Activated T-cell treated with anti-CD3 and anti-CD28 coated beads, Interleukin-2, amount 50 U/mL, for 24 hours (primary cell): ENCODE measurements around the gene ASTN2.

Source experiments
- DNase-seq: peaks from one replicate; pipeline ENCODE4 v3.0.0-alpha.2; 2020
- H3K27ac Mint-ChIP-seq: 2 replicates; pipeline ENCODE4 v1.8.0; 2020; ENCODE audit warnings: mild to moderate bottlenecking, mixed read lengths
- H3K27me3 Mint-ChIP-seq: 2 replicates; pipeline ENCODE4 v1.8.0; 2020; ENCODE audit warnings: mixed read lengths
- H3K36me3 Mint-ChIP-seq: 2 replicates; pipeline ENCODE4 v1.8.0; 2020; ENCODE audit warnings: low read depth, mixed read lengths
- H3K4me1 Mint-ChIP-seq: 2 replicates; pipeline ENCODE4 v1.8.0; 2020; ENCODE audit warnings: low read depth, mixed read lengths
- H3K4me3 Mint-ChIP-seq: 2 replicates; pipeline ENCODE4 v1.8.0; 2020; ENCODE audit warnings: mild to moderate bottlenecking, moderate library complexity, mixed read lengths
- H3K9me3 Mint-ChIP-seq: 2 replicates; pipeline ENCODE4 v1.8.0; 2020; ENCODE audit warnings: mixed read lengths

The ASTN2 gene

GRCh38 chr9:117145081-117145480, 269.8 kb downstream of the ASTN2 start:
- Mint-ChIP-seq H3K36me3 (no peaks in the 10 kb centered on the region), H3K4me1 (no peaks in the 10 kb centered on the region), H3K27me3 (no peaks in the 10 kb centered on the region), H3K9me3 (peaks cover 7% of the 10 kb centered on the region), H3K4me3 (no peak overlapping the region), H3K27ac (no peak overlapping the region)
- no peak for DNase-seq

GRCh38 chr9:117138231-117138630, 276.6 kb downstream of the ASTN2 start:
- Mint-ChIP-seq H3K4me3 (no peak overlapping the region), H3K27ac (no peak overlapping the region), H3K27me3 (peaks cover 3% of the 10 kb centered on the region), H3K36me3 (no peaks in the 10 kb centered on the region), H3K4me1 (no peaks in the 10 kb centered on the region), H3K9me3 (peaks cover 10% of the 10 kb centered on the region)
- DNase-seq, result no peak

DNA sequence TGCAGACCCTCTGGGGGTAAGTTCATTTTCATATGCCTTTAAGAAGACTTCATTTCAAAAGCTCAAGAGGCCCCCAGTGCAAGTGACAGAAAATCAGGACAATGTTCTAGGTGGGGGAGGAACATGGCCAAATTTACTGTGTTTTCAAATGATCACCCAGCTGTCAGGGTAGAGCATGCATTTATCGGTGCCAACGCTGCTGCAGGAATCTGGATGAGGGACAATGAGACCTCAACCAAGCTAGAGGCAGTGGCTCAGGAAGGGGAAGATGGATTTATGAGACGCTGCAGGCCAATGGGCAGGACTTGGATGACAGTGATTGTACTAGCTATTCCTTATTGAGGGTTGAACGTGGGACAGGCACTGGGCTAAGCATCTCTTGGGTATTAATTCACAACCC, 278.4 kb downstream of the ASTN2 start:
- no peak overlapping the region for H3K4me3 Mint-ChIP-seq
- H3K9me3 Mint-ChIP-seq, result peaks cover 7% of the 10 kb centered on the region
- H3K27ac Mint-ChIP-seq, result no peak overlapping the region
- no peaks in the 10 kb centered on the region for H3K4me1 Mint-ChIP-seq
- no peaks in the 10 kb centered on the region for H3K36me3 Mint-ChIP-seq
- no peak for DNase-seq
- H3K27me3 Mint-ChIP-seq, result peaks cover 3% of the 10 kb centered on the region

GRCh38 chr9:117135501-117136098, 279.3 kb downstream of the ASTN2 start:
- no peaks in the 10 kb centered on the region for H3K36me3 Mint-ChIP-seq
- peaks cover 3% of the 10 kb centered on the region for H3K27me3 Mint-ChIP-seq
- H3K4me1 Mint-ChIP-seq, result no peaks in the 10 kb centered on the region
- H3K27ac Mint-ChIP-seq, result no peak overlapping the region
- DNase-seq, result no peak
- H3K9me3 Mint-ChIP-seq, result peaks cover 7% of the 10 kb centered on the region
- H3K4me3 Mint-ChIP-seq, result no peak overlapping the region

DNA sequence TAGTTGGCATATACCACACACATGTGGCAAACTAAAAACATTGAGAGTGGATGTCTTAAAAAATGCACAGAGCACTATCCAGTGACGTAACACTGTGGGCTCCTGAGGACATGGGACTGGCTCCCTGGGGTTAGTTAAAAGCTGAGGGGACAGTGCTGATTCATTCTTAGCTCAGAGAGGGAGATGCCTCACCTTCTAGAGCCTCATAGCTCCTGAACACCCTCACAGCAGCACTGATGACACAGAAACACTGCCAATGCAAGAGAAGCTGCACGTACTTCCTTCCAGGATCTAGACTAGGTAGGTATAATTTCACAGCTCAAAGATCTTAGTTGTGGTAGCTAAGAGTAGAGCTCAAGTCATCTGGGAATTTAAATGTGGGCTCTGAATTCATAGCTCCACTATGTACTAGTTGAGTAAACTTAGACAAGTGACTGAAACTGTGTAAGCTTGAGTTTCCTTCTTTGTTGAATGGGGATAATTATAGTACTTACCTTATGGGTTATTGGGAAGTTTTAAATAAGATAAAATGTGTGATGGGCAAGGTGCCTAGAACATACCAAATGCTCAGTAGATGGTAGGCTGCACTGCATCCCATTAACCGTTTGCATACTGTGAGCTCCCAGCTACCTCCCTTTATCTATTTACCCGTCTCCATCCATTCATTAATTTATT, 279.9 kb downstream of the ASTN2 start:
- Mint-ChIP-seq H3K36me3 (no peaks in the 10 kb centered on the region), H3K27ac (no peak overlapping the region), H3K27me3 (peaks cover 3% of the 10 kb centered on the region), H3K4me3 (no peak overlapping the region), H3K4me1 (no peaks in the 10 kb centered on the region), H3K9me3 (peaks cover 7% of the 10 kb centered on the region)
- no peak for DNase-seq

DNA sequence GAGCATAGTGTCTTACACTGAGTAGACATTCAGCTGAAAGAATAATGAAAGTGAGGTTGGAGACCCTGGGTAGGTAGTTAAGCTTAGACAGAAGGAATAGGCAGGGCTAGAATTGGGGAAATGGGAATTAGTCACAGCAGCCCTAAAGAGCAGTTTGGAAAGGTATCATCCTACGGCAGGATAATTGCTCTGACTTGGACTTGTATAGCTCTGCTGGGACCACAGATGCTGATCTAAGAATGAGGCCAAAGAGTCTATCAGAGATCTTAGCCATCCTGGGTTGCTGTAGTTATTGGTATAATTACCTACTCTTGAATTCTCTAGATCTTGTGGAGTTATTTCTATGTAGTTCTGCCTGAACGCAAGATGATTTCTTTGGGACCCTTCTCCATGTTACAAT, 288.0 kb downstream of the ASTN2 start:
- Mint-ChIP-seq H3K4me1 (no peaks in the 10 kb centered on the region), H3K9me3 (peaks cover 7% of the 10 kb centered on the region), H3K36me3 (no peaks in the 10 kb centered on the region), H3K27me3 (no peaks in the 10 kb centered on the region), H3K27ac (no peak overlapping the region), H3K4me3 (no peak overlapping the region)
- no peak for DNase-seq

DNA sequence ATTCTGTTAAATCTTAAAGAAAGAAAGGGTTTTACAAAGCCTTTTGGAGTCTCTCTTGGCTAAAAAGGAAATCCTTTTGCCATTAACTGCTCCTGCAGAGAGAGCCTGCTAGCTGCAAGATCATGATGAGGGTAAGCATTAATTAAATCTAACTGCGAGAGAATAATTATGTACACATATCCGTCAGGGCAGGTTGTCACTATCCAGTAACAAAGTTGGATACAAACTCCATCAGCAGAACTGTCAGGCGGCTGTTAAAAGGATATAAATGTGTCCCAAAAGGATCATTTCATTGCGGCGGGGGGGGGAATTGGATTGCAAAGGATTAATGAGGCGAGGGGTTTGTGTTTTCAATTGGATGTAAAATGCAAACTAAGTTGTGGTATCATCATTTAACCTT, 289.3 kb downstream of the ASTN2 start:
- DNase-seq, result no peak
- Mint-ChIP-seq H3K4me1 (no peaks in the 10 kb centered on the region), H3K27ac (no peak overlapping the region), H3K36me3 (no peaks in the 10 kb centered on the region), H3K27me3 (no peaks in the 10 kb centered on the region), H3K4me3 (no peak overlapping the region), H3K9me3 (peaks cover 12% of the 10 kb centered on the region)

DNA sequence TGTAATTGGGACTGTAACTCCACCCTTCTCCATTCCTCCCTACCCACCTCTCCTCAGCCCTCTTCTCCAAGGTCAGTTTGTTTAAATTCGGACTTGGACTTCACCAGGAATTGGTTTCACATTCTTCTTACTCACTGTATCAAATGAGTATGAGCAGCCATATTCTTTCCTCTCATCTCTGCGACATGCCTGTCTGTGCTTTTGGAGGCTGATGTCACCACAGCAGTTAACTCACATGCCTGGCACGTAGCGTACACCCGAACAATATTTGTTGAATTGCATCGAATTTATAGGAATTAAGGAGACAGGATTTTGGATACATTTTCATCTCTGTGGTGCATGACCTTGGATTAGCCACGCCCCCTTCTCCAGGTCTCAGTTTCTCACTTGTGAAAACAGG, 291.1 kb downstream of the ASTN2 start:
- H3K36me3 Mint-ChIP-seq, result no peaks in the 10 kb centered on the region
- H3K27ac Mint-ChIP-seq, result no peak overlapping the region
- H3K4me3 Mint-ChIP-seq, result no peak overlapping the region
- no peaks in the 10 kb centered on the region for H3K27me3 Mint-ChIP-seq
- no peak for DNase-seq
- no peaks in the 10 kb centered on the region for H3K4me1 Mint-ChIP-seq
- H3K9me3 Mint-ChIP-seq, result peaks cover 16% of the 10 kb centered on the region

DNA sequence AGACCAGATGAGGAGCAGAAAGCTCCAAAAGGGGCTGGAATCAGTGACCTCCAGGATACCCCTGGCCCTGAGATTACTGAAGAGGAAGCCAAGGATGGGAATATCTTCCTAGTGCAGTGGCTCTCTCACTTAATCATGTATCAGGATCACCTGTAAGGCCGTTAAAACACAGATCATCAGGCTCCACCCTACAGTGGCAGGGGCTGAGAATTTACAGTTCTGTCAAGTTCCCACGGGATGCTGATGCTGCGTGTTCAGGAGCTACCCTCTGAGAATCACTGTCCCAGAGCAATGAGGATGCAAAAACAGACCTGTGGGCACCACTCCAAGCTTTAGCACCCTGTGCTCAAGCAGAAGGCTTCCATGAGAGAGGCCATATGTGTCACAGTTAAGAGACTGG, 291.9 kb downstream of the ASTN2 start:
- peaks cover 18% of the 10 kb centered on the region for H3K9me3 Mint-ChIP-seq
- no peaks in the 10 kb centered on the region for H3K27me3 Mint-ChIP-seq
- no peaks in the 10 kb centered on the region for H3K36me3 Mint-ChIP-seq
- DNase-seq, result no peak
- H3K4me3 Mint-ChIP-seq, result no peak overlapping the region
- no peaks in the 10 kb centered on the region for H3K4me1 Mint-ChIP-seq
- H3K27ac Mint-ChIP-seq, result no peak overlapping the region

- peaks cover 16% of the 10 kb centered on the region for H3K9me3 Mint-ChIP-seq
These were observed 292.8 kb downstream of the ASTN2 start for GRCh38 chr9:117122102-117122501.

GRCh38 chr9:117121316-117121715, 293.5 kb downstream of the ASTN2 start:
- no peaks in the 10 kb centered on the region for H3K36me3 Mint-ChIP-seq
- H3K9me3 Mint-ChIP-seq, result peaks cover 15% of the 10 kb centered on the region
- no peak overlapping the region for H3K4me3 Mint-ChIP-seq
- no peaks in the 10 kb centered on the region for H3K4me1 Mint-ChIP-seq
- DNase-seq, result no peak
- no peaks in the 10 kb centered on the region for H3K27me3 Mint-ChIP-seq
- H3K27ac Mint-ChIP-seq, result no peak overlapping the region

More at GRCh38 chr9:117122102-117122501, 292.8 kb downstream of the ASTN2 start:
- no peak for DNase-seq
- Mint-ChIP-seq H3K4me3 (no peak overlapping the region), H3K27ac (no peak overlapping the region), H3K36me3 (no peaks in the 10 kb centered on the region), H3K4me1 (no peaks in the 10 kb centered on the region), H3K27me3 (no peaks in the 10 kb centered on the region)

GRCh38 chr9:117120061-117120460, 294.8 kb downstream of the ASTN2 start:
- no peak for DNase-seq
- H3K36me3 Mint-ChIP-seq, result no peaks in the 10 kb centered on the region
- peaks cover 19% of the 10 kb centered on the region for H3K9me3 Mint-ChIP-seq
- H3K27ac Mint-ChIP-seq, result no peak overlapping the region
- no peaks in the 10 kb centered on the region for H3K27me3 Mint-ChIP-seq
- no peak overlapping the region for H3K4me3 Mint-ChIP-seq
- no peaks in the 10 kb centered on the region for H3K4me1 Mint-ChIP-seq

GRCh38 chr9:117116084-117116483, 298.8 kb downstream of the ASTN2 start:
- Mint-ChIP-seq H3K4me1 (no peaks in the 10 kb centered on the region), H3K4me3 (no peak overlapping the region), H3K27ac (no peak overlapping the region), H3K27me3 (no peaks in the 10 kb centered on the region), H3K36me3 (no peaks in the 10 kb centered on the region), H3K9me3 (peaks cover 16% of the 10 kb centered on the region)
- no peak for DNase-seq

- no peak for DNase-seq
- H3K4me3 Mint-ChIP-seq, result no peak overlapping the region
- H3K9me3 Mint-ChIP-seq, result peaks cover 14% of the 10 kb centered on the region
- H3K36me3 Mint-ChIP-seq, result no peaks in the 10 kb centered on the region
- no peaks in the 10 kb centered on the region for H3K4me1 Mint-ChIP-seq
- H3K27ac Mint-ChIP-seq, result no peak overlapping the region
- no peaks in the 10 kb centered on the region for H3K27me3 Mint-ChIP-seq
These were observed 300.1 kb downstream of the ASTN2 start for GRCh38 chr9:117114768-117115167.

DNA sequence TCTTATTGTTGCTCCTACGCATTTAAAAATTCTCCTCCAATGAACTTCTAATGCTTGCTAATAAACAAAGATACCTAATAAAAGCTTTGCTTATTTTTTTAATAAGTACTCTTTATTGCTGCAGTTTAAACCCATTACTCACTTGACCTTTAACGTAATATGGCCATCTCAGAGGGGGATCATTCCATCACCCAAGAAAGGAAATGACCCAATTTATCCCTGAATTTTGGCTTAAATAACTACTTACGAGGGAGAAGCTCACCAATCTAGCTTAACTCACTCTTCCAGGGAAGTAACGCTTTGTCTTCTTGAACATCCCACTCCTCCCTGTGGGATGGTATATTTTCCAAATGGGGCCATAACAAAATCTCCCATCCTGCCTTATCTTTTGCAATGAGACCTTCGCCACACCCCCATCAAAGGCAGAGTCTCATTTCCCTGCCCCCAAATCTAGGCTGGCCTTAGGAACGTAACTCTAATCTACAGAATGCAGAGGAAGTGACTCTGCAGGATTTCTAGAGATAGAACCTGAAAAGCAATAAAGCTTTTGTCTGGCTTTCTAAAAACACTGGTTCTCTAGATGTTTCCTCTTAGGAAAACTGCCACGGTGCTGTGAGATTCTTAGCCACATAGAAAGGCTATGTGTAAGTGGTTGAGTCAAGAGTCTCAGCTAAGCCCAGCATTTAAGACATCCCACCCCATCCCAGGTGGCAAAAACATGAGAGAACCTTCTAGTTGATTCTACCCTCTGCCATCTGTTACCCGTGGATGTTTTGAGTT, 310.0 kb downstream of the ASTN2 start:
- no peak for DNase-seq
- H3K4me3 Mint-ChIP-seq, result no peak overlapping the region
- H3K9me3 Mint-ChIP-seq, result peaks cover 3% of the 10 kb centered on the region
- no peaks in the 10 kb centered on the region for H3K4me1 Mint-ChIP-seq
- no peaks in the 10 kb centered on the region for H3K27me3 Mint-ChIP-seq
- H3K27ac Mint-ChIP-seq, result no peak overlapping the region
- no peaks in the 10 kb centered on the region for H3K36me3 Mint-ChIP-seq
